GM12801 (cell line): Measurements from ENCODE around the gene RAD9A.

Experiments used
- TF ChIP-seq, protein P1 (sequence below): IDR thresholded peaks from one replicate; pipeline ENCODE4 v1.5.1; 2011; ENCODE audit warnings: control low read depth; ENCODE audit not compliant: insufficient read length; ENCODE audit errors: extremely low read depth

The RAD9A gene

DNA sequence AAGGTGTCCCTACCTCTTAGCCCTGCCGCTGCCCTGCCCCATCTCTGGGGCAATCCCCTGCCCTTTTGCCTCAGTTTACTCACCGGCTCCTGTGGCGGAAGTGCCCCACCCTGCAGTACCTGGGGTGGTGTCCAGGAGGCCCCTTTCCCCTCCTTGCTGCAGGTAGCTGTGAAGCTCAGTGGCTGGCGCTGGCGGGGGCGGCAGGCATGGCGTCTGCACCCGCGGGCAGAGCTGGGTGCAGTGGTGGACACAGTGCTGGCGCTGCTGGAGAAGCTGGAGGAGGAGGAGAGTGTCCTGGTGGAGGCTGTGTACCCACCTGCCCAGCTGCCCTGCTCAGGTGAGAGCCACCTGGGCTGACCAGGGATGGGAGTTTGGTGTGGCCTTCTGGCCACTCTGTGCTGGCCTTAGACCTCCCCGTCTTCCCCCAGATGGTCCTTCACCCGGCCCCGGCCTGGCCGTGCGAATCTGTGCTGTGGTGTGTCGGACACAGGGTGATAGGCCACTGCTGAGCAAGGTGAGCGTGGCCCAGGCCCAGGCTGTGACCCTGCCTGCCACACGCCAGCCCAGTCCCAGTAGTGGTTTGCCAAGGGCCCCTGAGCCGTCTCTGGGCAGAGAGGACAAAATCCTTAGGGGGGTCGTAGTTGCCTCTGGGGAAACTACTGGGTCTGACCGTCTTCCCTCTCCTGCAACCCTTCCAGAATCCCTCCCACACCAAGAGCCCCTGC is 27.7 kb downstream of the RAD9A start:
- TF ChIP-seq, protein P1, sequence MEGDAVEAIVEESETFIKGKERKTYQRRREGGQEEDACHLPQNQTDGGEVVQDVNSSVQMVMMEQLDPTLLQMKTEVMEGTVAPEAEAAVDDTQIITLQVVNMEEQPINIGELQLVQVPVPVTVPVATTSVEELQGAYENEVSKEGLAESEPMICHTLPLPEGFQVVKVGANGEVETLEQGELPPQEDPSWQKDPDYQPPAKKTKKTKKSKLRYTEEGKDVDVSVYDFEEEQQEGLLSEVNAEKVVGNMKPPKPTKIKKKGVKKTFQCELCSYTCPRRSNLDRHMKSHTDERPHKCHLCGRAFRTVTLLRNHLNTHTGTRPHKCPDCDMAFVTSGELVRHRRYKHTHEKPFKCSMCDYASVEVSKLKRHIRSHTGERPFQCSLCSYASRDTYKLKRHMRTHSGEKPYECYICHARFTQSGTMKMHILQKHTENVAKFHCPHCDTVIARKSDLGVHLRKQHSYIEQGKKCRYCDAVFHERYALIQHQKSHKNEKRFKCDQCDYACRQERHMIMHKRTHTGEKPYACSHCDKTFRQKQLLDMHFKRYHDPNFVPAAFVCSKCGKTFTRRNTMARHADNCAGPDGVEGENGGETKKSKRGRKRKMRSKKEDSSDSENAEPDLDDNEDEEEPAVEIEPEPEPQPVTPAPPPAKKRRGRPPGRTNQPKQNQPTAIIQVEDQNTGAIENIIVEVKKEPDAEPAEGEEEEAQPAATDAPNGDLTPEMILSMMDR, result no peak

DNA sequence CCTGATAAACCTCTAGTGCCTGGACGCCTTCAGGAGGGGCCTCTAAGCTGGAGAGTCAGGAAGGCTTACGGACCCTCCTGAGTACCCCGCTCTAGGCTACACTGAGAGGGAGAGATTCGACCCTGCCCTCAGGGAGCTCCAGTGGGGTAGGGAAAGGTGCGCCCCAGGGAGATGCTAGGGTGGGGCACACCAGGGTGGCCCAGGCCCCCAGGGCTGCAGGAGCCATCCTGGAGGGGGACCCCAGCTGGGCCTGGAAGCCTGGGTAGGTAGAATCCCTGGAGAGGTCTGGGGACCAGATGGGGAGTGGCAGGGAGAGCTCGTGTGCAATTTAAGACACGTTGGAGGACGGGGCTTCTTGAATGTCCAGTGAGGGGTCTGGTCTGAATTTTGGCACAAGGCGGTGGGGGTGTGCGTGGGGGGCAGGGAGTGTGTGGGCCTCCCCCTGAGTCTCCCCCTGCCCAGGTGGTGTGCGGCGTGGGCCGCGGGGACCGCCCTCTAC is 28.4 kb downstream of the RAD9A start:
- TF ChIP-seq, protein P1, result no peak

DNA sequence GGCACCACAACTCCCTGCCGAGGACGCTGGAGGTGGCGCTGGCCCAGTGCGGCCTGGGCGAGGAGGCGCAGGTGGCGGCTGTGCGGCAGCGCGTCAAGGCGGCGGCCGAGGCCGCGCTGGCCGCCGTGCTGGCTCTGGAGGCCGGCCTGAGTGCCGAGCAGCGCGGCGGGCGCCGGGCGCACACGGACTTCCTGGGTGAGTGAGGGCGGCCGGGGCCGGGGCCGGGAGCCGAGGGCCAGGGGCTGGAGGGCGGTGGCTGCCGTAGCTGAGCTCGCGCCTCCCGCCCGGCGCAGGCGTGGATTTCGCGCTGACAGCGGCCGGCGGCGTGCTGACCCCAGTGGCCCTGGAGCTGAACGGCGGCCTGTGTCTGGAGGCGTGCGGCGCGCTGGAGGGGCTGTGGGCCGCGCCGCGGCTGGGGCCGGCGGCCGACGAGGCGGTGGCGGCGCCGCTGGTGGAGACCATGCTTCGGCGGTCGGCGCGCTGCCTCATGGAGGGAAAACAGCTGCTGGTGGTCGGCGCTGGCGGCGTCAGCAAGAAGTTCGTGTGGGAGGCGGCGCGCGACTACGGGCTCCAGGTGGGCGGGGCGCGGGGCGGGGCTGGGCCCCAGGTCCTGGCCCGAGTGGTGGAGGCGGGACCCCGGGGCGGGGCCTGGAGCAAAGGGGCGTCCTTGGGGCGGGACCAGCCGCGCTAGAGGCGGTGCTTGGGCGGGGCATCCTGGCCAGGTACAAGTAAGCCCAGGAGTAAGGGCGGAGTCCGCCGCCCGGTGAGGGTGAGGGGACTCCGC is 29.1 kb downstream of the RAD9A start:
- TF ChIP-seq, protein P1, result no peak

DNA sequence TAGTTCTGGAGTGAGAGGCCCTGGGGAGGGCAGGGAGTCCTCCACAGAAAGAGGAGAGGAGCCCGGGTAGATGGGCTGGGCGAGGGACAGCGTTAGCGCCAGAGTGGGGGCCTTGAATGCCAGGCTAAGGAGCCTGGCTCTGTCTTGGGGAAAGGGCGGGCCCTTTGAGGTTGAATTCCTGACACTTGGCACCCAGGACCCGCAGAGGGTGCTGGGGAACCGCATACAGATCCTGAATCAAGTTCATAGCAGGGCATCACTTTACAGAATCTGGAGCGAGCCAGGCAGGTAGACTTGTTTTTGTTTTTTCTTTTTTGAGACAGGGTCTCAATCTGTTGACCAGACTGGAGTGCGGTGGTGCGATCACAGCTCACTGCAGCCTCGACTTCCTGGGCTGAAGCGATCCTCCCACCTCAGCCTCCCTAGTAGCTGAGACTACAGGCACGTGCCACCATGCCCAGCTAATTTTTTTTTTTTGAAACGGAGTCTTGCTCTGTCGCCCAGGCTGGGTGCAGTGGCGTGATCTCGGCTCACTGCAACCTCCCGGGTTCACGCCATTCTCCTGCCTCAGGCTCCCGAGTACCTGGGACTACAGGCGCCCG is 29.7 kb downstream of the RAD9A start:
- TF ChIP-seq, protein P1, result no peak

DNA sequence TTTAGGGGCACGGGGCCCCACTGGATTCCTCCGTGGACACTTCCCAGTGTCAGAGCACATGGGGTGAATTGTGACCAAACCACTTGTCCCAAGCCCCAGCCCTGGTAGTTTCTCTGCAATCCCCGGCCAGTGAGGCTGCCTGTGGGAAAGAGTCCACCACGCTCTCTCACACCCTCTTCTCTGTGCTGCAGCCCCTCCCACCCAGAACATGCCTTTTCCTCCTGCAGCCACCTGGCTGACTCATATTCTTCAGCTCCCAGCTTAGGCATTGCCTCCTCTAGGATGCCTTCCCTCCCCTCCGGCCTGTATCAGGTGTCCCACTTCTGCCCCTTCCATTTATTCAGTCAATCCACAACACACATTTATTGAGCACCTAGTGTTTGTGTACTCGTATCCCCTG is 31.1 kb downstream of the RAD9A start:
- TF ChIP-seq, protein P1, result no peak

DNA sequence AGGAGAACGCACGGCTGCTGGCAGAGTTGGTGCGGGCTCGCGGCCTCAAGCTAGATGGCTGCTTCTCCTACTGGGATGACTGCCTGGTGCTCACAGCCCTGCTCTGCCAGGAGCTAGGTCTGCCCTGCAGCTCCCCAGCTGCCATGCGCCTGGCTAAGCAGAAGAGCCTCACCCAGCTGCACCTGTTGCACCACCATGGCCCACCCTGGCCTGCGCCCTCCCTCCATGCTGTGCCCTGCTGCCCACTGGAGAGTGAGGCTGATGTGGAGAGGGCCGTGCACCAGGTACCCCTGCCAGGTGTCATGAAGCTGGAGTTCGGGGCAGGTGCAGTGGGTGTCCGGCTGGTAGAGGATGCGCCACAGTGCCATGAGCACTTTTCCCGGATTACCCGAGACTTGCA is 31.7 kb downstream of the RAD9A start:
- TF ChIP-seq, protein P1, result no peak

DNA sequence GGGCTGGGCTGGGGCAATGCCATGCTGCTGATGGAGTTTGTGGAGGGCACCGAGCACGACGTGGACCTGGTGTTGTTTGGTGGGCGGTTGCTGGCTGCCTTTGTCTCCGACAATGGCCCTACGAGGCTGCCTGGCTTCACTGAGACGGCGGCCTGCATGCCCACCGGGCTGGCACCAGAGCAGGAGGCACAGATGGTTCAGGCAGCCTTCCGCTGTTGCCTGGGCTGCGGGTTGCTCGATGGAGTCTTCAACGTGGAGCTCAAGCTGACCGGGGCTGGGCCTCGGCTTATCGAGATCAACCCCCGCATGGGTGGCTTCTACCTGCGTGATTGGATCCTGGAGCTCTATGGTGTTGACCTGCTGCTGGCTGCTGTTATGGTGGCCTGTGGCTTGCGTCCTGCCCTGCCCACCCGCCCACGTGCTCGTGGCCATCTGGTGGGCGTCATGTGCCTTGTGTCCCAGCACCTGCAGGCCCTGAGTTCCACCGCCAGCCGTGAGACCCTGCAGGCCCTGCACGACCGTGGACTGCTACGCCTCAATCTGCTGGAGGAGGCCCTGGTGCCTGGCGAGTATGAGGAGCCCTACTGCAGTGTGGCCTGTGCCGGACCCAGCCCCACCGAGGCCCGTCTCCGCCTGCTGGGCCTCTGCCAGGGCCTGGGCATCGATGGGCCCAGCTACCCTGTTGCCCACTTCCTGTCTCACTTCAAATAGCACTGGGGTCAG is 32.3 kb downstream of the RAD9A start:
- TF ChIP-seq, protein P1, result no peak
